Esophagus squamous epithelium (tissue), 4 donors: Measurements from ENCODE around the gene POC1A.

Experiments used
- POLR2A ChIP-seq, 4 donors: fragments of 450-650 bp; IDR thresholded peaks; one replicate each; pipeline ENCODE4 v1.6.1; 2017; ENCODE audit warnings: antibody characterized with exemption in 4 of 4, mild to moderate bottlenecking in 4 of 4, moderate library complexity in 3 of 4
- TF ChIP-seq, protein P1 (sequence below), 6 experiments: fragments of 450-650 bp in 4 of 6; fragments of 200-600 bp in 2 of 6; sonication (generic) in 2 of 6; IDR thresholded peaks; one replicate each; pipeline ENCODE4 v1.5.1; 2016 to 2019; ENCODE audit warnings: antibody characterized with exemption in 6 of 6, mild to moderate bottlenecking in 4 of 6, moderate library complexity in 4 of 6

DNA sequence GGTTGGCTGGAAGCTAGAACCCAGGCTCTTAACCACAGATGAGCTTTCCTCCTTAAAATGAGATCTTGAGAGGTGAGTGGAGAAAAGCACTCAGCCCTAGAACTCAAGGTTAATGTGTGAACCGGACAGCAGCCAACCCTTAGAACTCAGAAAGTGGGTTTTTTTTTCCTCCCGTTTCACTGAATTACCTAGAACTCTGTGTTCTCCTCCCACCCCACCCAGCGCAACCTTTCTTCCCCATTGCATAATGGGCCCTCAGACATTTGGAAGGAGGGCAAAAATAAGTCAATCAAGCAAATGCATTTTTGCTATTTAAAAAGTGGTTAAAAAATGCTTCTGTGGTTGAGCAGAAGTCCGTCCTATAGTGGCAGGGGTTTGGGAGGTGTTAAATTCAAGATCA lies 36.7 kb downstream of the POC1A start:
- no peak for TF ChIP-seq POLR2A (IDR thresholded peaks at IDR 0.05)
- TF ChIP-seq, protein P1, sequence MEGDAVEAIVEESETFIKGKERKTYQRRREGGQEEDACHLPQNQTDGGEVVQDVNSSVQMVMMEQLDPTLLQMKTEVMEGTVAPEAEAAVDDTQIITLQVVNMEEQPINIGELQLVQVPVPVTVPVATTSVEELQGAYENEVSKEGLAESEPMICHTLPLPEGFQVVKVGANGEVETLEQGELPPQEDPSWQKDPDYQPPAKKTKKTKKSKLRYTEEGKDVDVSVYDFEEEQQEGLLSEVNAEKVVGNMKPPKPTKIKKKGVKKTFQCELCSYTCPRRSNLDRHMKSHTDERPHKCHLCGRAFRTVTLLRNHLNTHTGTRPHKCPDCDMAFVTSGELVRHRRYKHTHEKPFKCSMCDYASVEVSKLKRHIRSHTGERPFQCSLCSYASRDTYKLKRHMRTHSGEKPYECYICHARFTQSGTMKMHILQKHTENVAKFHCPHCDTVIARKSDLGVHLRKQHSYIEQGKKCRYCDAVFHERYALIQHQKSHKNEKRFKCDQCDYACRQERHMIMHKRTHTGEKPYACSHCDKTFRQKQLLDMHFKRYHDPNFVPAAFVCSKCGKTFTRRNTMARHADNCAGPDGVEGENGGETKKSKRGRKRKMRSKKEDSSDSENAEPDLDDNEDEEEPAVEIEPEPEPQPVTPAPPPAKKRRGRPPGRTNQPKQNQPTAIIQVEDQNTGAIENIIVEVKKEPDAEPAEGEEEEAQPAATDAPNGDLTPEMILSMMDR (IDR thresholded peaks at IDR 0.05) = no peak
